ENCODE results near the gene DCDC2C.

DCDC2C gene

GRCh38 chr2:3747826-3748225, 44.5 kb downstream of the DCDC2C start:
- H3K4me3 ChIP-seq (ENCODE audit: low read depth, low read length) = no peak overlapping the region
- no peak for TF ChIP-seq CTCF (IDR thresholded peaks at IDR 0.05; ENCODE audit: low read depth, low read length, missing control alignments)
- DNase-seq (ENCODE audit: low read depth) = no peak
- in situ Hi-C loops (cut with HindIII; ENCODE audit: low sequenced_read_pairs) = no loop called here

- DNase-seq (ENCODE audit: low read depth) = no peak
- H3K4me3 ChIP-seq (ENCODE audit: low read depth, low read length) = no peak overlapping the region
- in situ Hi-C loops (cut with HindIII; ENCODE audit: low sequenced_read_pairs) = no loop called here
- no peak for TF ChIP-seq CTCF (IDR thresholded peaks at IDR 0.05; ENCODE audit: low read depth, low read length, missing control alignments)
Observed at GRCh38 chr2:3749201-3749600, 45.8 kb downstream of the DCDC2C start.

DNA sequence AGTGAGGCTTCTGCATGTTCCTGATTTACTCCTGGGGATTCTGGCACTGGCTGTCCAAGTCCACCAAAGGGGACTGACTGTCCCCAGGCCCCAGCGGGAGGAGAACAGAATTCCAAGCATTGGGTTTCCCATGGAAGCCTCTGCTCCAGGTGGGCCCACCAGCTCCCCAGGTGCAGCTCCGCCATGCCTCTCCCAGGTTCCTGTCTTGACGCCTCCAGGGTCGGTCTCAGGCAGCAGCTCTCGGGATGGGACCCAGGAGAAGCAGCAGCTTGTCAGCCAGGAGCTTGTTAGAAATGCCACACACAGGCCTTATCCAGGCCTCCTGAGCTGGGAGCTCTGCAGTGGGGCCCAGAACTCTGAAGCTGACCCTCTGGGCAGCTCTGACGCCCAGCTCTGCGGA, 47.9 kb downstream of the DCDC2C start:
- no peak for TF ChIP-seq CTCF (IDR thresholded peaks at IDR 0.05; ENCODE audit: low read depth, low read length, missing control alignments)
- H3K4me3 ChIP-seq (ENCODE audit: low read depth, low read length) = no peak overlapping the region
- in situ Hi-C loops (cut with HindIII; ENCODE audit: low sequenced_read_pairs) = no loop called here
- DNase-seq (ENCODE audit: low read depth) = no peak

GRCh38 chr2:3751806-3752205, 48.4 kb downstream of the DCDC2C start:
- DNase-seq (ENCODE audit: low read depth) = no peak
- H3K4me3 ChIP-seq (ENCODE audit: low read depth, low read length) = no peak overlapping the region
- TF ChIP-seq CTCF (IDR thresholded peaks at IDR 0.05; ENCODE audit: low read depth, low read length, missing control alignments) = no peak
- in situ Hi-C loops (cut with HindIII; ENCODE audit: low sequenced_read_pairs) = no loop called here

GRCh38 chr2:3752376-3752775, 49.0 kb downstream of the DCDC2C start:
- TF ChIP-seq CTCF (IDR thresholded peaks at IDR 0.05; ENCODE audit: low read depth, low read length, missing control alignments) = no peak
- no peak for DNase-seq (ENCODE audit: low read depth)
- in situ Hi-C loops (cut with HindIII; ENCODE audit: low sequenced_read_pairs) = no loop called here
- H3K4me3 ChIP-seq (ENCODE audit: low read depth, low read length) = no peak overlapping the region

- TF ChIP-seq CTCF (IDR thresholded peaks at IDR 0.05; ENCODE audit: low read depth, low read length, missing control alignments) = no peak
- DNase-seq (ENCODE audit: low read depth) = no peak
- in situ Hi-C loops (cut with HindIII; ENCODE audit: low sequenced_read_pairs) = no loop called here
- no peak overlapping the region for H3K4me3 ChIP-seq (ENCODE audit: low read depth, low read length)
Observed at GRCh38 chr2:3753561-3753960, 50.2 kb downstream of the DCDC2C start.

DNA sequence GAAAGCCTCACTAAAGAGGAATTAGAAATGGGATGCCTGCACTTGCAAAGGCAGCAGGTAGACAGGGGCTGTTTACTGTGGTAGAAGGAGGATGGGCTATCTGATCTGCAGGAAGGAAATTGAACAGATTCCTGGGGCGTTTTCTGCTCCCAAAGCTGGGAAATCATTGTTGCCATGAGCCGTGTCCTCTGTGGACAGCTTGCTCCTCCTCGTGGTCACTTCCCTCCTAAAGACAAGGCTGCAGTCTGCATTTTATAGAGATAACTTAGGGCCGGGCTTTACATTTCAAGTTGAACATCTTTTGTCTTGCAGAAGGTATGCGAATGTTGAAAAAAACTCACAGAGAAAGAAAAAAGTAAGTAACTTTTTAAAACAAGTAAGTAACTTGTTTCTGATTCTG, 50.9 kb downstream of the DCDC2C start:
- in situ Hi-C loops (cut with HindIII; ENCODE audit: low sequenced_read_pairs) = no loop called here
- no peak for DNase-seq (ENCODE audit: low read depth)
- H3K4me3 ChIP-seq (ENCODE audit: low read depth, low read length) = no peak overlapping the region
- no peak for TF ChIP-seq CTCF (IDR thresholded peaks at IDR 0.05; ENCODE audit: low read depth, low read length, missing control alignments)

Data from astrocyte of the cerebellum (primary cell).